Measurements from ENCODE around the gene TRIM73. TPM values are rescaled to one million over a fixed set of nuclear protein-coding genes. Genes with fewer than 3 reads are reported as not detected.
"Not testable (repeated sequence)": the region's sequence is repeated elsewhere in the genome, so short reads cannot be mapped to it uniquely, and the experiment has no call there.

Gene TRIM73
- total RNA-seq, 1 experiment from 2014 or later = 16.7 TPM

DNA sequence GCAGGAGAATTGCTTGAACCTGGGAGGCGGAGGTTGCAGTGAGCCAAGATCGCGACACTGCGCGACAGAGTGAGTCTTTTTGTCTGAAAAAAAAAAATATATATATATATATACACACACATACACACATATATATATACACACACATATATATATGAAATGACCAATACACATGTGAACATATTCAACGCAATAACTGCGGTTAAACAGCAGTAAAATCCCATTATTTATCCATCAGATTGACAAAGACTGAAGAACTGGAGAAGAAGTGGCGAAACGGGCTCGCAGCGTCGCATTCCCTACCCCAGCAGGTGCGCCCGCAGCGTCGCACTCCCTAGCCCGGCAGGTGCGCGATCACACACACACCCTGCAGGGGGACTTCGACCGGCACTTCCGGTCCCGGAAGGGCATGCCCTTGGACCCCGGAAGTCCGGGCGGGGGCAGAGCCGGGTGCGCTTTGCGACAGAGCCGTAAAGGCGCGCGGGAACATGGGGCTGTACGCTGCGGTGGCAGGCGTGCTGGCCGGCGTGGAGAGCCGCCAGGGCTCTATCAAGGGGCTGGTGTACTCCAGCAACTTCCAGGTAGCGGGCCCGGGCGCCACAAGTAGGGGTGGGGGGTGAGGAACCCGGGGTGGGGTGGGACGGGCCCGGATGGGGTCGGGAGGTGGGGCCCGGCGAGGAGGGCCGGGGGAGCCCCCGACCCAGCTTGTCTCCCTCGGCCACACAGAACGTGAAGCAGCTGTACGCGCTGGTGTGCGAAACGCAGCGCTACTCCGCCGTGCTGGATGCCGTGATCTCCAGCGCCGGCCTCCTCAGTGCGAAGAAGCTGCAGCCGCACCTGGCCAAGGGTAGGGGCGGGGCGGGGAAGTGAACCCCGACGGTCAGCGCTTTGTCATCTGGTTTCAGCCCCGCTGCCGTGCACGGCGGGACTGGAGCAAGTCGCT, 14.7 kb downstream of the TRIM73 start:
- intact Hi-C loops (cut with micrococcal nuclease; ENCODE audit: unreplicated experiment); H3K9me2 ChIP-seq (ENCODE audit: insufficient read depth); H3K79me2 ChIP-seq (ENCODE audit: low read depth); H3K27ac ChIP-seq; H3K4me2 ChIP-seq; H3K4me1 ChIP-seq (replicated peaks; ENCODE audit: insufficient read depth); H3K9me3 ChIP-seq (ENCODE audit: insufficient read depth, low read depth); H2AFZ ChIP-seq; POLR2A ChIA-PET (ENCODE audit: unreplicated experiment); H3K27me3 ChIP-seq (ENCODE audit: insufficient read depth, low read depth); H4K20me1 ChIP-seq (ENCODE audit: insufficient read depth); H3K4me3 ChIP-seq; H3K36me3 ChIP-seq (ENCODE audit: low read depth); H3F3A ChIP-seq (ENCODE audit: insufficient read depth, low read depth); CTCF ChIA-PET: not testable (repeated sequence)
- peak in 1 of 2 experiments; percentile 23 for DNase-seq
- TSS peak; percentile 67 for BruUV-seq (replicated peaks)

DNA sequence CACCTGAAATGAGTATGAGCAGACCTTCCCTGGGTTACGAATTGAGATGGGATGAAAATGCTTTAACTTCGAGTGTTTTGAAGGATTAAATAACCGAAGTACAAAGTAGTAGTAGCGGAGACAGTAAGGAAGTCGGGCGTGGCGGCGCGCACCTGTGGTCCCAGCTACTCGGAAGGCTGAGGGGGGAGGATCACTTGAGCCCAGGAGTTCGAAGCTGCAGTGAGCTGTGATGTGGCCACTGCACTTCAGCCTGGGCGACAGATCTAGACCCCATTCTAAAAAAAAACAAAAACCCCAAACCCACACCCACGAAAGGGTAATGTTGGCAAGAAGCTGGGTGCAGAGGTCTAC, 15.4 kb downstream of the TRIM73 start:
- H3K79me2 ChIP-seq (ENCODE audit: low read depth); BruUV-seq (replicated peaks): not testable (repeated sequence)

DNA sequence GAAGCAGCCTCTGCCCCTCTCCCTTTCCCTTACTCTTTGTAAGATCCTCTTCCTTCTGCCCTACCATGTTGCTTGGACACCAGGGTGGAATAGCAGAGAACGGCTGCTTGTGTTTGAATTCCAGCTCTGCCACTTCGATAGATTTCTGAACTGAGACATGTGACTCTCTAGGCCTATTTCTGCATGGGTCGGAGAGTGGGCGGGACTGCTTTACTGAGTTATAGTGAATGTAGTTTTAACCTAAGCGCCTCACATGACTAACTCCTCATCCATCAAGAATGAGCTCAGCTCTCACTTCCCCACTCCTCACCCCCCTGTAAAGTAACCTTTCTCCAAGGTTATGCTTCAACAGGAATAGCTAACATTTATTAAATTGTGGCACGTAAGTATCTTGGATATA, 18.8 kb downstream of the TRIM73 start:
- POLR2A ChIA-PET (ENCODE audit: unreplicated experiment) = not testable (repeated sequence)
- TSS peak; percentile 5 for BruUV-seq (replicated peaks)

More for the DNA sequence above, 15.4 kb downstream of the TRIM73 start:
- intact Hi-C loops (cut with micrococcal nuclease; ENCODE audit: unreplicated experiment); H2AFZ ChIP-seq; CTCF ChIA-PET; H3K4me3 ChIP-seq; H3K4me2 ChIP-seq; H4K20me1 ChIP-seq (ENCODE audit: insufficient read depth); H3K36me3 ChIP-seq (ENCODE audit: low read depth); POLR2A ChIA-PET (ENCODE audit: unreplicated experiment); H3K9me3 ChIP-seq (ENCODE audit: insufficient read depth, low read depth); H3K27ac ChIP-seq; H3K9me2 ChIP-seq (ENCODE audit: insufficient read depth); DNase-seq; H3K27me3 ChIP-seq (ENCODE audit: insufficient read depth, low read depth); H3K4me1 ChIP-seq (replicated peaks; ENCODE audit: insufficient read depth); H3F3A ChIP-seq (ENCODE audit: insufficient read depth, low read depth): not testable (repeated sequence)

DNA sequence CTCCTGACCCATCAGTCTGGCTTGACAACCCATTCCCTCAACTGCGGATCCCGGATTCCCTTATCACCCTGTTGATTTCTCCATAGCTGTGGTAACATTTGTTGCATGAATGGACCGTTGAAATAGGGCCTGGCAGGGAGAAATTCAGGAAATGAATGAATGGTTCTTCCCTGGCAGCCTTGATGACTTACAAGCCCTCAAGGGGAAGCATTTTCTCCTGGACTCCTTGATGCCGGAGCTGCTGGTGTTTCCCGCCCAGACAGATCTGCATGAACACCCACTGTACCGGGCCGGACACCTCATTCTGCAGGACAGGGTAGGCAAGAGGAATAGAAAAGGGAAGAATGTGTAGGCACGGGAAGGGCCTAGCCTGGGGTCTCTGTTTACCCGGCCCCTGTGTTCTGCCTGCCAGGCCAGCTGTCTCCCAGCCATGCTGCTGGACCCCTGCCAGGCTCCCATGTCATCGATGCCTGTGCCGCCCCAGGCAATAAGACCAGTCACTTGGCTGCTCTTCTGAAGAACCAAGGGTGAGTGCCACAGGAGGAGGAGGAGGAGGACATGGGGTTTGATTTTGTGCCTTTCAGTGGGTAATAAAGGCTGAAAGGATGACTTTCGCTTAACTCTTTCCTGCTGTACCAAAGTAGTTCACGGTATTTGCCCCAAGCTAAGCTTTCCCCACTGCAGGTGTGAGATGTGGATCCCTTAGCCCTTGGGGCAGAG, 19.4 kb downstream of the TRIM73 start:
- intact Hi-C loops (cut with micrococcal nuclease; ENCODE audit: unreplicated experiment); H3K36me3 ChIP-seq (ENCODE audit: low read depth); H3K9me2 ChIP-seq (ENCODE audit: insufficient read depth); H2AFZ ChIP-seq; H3F3A ChIP-seq (ENCODE audit: insufficient read depth, low read depth); H3K79me2 ChIP-seq (ENCODE audit: low read depth); H3K4me3 ChIP-seq; H4K20me1 ChIP-seq (ENCODE audit: insufficient read depth); H3K27me3 ChIP-seq (ENCODE audit: insufficient read depth, low read depth); H3K9me3 ChIP-seq (ENCODE audit: insufficient read depth, low read depth); CTCF ChIA-PET; H3K4me2 ChIP-seq; H3K4me1 ChIP-seq (replicated peaks; ENCODE audit: insufficient read depth); DNase-seq; H3K27ac ChIP-seq; BruUV-seq (replicated peaks); POLR2A ChIA-PET (ENCODE audit: unreplicated experiment): not testable (repeated sequence)

More for the DNA sequence above, 18.8 kb downstream of the TRIM73 start:
- H3K36me3 ChIP-seq (ENCODE audit: low read depth); intact Hi-C loops (cut with micrococcal nuclease; ENCODE audit: unreplicated experiment); H4K20me1 ChIP-seq (ENCODE audit: insufficient read depth); H2AFZ ChIP-seq; H3K4me3 ChIP-seq; CTCF ChIA-PET; H3K27me3 ChIP-seq (ENCODE audit: insufficient read depth, low read depth); H3F3A ChIP-seq (ENCODE audit: insufficient read depth, low read depth); H3K4me1 ChIP-seq (replicated peaks; ENCODE audit: insufficient read depth); DNase-seq; H3K9me3 ChIP-seq (ENCODE audit: insufficient read depth, low read depth); H3K4me2 ChIP-seq; H3K27ac ChIP-seq; H3K79me2 ChIP-seq (ENCODE audit: low read depth); H3K9me2 ChIP-seq (ENCODE audit: insufficient read depth): not testable (repeated sequence)

DNA sequence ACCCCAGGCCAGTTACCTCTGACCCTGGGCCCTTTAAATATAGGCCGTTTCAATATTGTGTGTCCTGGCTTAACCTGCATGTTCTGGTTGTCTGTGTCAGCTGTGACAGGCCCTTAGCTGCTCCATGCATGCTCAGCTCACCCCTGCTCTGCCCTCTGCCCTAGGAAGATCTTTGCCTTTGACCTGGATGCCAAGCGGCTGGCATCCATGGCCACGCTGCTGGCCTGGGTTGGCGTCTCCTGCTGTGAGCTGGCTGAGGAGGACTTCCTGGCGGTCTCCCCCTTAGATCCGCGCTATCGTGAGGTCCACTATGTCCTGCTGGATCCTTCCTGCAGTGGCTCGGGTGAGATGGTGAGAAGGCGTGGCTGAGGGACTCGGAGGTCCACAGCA, 20.0 kb downstream of the TRIM73 start:
- H2AFZ ChIP-seq; H4K20me1 ChIP-seq (ENCODE audit: insufficient read depth); H3K4me1 ChIP-seq (replicated peaks; ENCODE audit: insufficient read depth); H3K9me2 ChIP-seq (ENCODE audit: insufficient read depth); H3K79me2 ChIP-seq (ENCODE audit: low read depth); H3K27me3 ChIP-seq (ENCODE audit: insufficient read depth, low read depth); BruUV-seq (replicated peaks); POLR2A ChIA-PET (ENCODE audit: unreplicated experiment); H3K27ac ChIP-seq; H3K36me3 ChIP-seq (ENCODE audit: low read depth); H3K4me3 ChIP-seq; H3K9me3 ChIP-seq (ENCODE audit: insufficient read depth, low read depth); intact Hi-C loops (cut with micrococcal nuclease; ENCODE audit: unreplicated experiment); CTCF ChIA-PET; H3F3A ChIP-seq (ENCODE audit: insufficient read depth, low read depth); H3K4me2 ChIP-seq; DNase-seq: not testable (repeated sequence)

DNA sequence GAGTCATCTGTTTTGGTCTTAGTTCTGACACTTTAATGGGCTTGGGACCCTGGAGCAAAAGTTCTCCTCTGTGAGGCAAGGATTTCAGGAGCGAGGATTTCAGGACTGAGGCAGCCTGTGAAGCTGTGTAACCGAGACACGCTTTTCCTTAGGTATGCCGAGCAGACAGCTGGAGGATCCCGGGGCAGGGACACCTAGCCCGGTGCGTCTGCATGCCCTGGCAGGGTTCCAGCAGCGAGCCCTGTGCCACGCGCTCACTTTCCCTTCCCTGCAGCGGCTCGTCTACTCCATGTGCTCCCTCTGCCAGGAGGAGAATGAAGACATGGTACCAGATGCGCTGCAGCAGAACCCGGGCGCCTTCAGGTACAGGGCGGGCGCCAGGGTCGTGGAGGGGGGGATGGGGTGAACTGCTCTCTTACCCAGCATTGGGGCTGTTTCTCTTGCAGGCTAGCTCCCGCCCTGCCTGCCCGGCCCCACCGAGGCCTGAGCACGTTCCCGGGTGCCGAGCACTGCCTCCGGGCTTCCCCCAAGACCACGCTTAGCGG, 20.5 kb downstream of the TRIM73 start:
- H2AFZ ChIP-seq; DNase-seq; H3K27me3 ChIP-seq (ENCODE audit: insufficient read depth, low read depth); H3K4me2 ChIP-seq; H3K36me3 ChIP-seq (ENCODE audit: low read depth); POLR2A ChIA-PET (ENCODE audit: unreplicated experiment); CTCF ChIA-PET; H3K4me1 ChIP-seq (replicated peaks; ENCODE audit: insufficient read depth); H3K79me2 ChIP-seq (ENCODE audit: low read depth); H3K9me3 ChIP-seq (ENCODE audit: insufficient read depth, low read depth); H3F3A ChIP-seq (ENCODE audit: insufficient read depth, low read depth); BruUV-seq (replicated peaks); H3K27ac ChIP-seq; intact Hi-C loops (cut with micrococcal nuclease; ENCODE audit: unreplicated experiment); H3K9me2 ChIP-seq (ENCODE audit: insufficient read depth); H4K20me1 ChIP-seq (ENCODE audit: insufficient read depth); H3K4me3 ChIP-seq: not testable (repeated sequence)

DNA sequence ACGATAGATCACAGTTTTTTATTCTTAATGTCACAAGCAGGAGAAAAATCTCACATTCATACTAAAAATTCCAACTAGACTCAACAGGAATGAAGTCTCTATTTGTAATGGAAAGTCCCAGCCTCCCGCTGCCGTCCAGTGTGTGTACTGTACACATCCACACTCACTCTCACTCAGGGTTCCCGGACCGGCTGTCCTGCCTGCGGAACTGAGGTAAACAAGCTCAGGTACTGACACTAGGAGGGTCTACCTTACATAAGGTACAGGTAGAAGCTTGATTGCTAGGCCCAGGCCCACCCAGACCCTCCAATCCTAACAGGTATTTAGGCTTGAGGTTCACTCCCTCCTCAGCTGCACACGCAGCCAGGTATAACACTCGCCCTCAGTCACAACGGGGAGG, 21.4 kb downstream of the TRIM73 start:
- H3F3A ChIP-seq (ENCODE audit: insufficient read depth, low read depth); H3K27ac ChIP-seq; H3K27me3 ChIP-seq (ENCODE audit: insufficient read depth, low read depth); H3K4me1 ChIP-seq (replicated peaks; ENCODE audit: insufficient read depth); H3K9me2 ChIP-seq (ENCODE audit: insufficient read depth); DNase-seq; H2AFZ ChIP-seq; H3K9me3 ChIP-seq (ENCODE audit: insufficient read depth, low read depth); H4K20me1 ChIP-seq (ENCODE audit: insufficient read depth); H3K36me3 ChIP-seq (ENCODE audit: low read depth); H3K4me3 ChIP-seq; POLR2A ChIA-PET (ENCODE audit: unreplicated experiment); H3K4me2 ChIP-seq; H3K79me2 ChIP-seq (ENCODE audit: low read depth); BruUV-seq (replicated peaks); intact Hi-C loops (cut with micrococcal nuclease; ENCODE audit: unreplicated experiment): not testable (repeated sequence)
- CTCF ChIA-PET = interaction anchor here (0.6 kb wide), 1 partner anchor 336 kb away, joined by 3 read pairs; no protein-coding TSS in a partner anchor

Data from PC-9 (cell line).